ENCODE results near the gene ATXN2. TPM values are rescaled to one million over a fixed set of nuclear protein-coding genes. Genes with fewer than 3 reads are reported as not detected.

ATXN2 gene
- total RNA-seq, 4 donors from 2014 or later, result 20.3 to 42.9 (median 25.9) TPM

- intact Hi-C loops (cut with DNase I; ENCODE audit: low total_unique reads), result no loop called here
- peak; percentile 49 to 90 for DNase-seq (ENCODE audit: low spot score in 2 of 2)
- TF ChIP-seq POLR2A (IDR thresholded peaks at IDR 0.05) (no peak), CTCF (IDR thresholded peaks at IDR 0.05) (no peak)
- no peak overlapping the region for H3K4me3 ChIP-seq (ENCODE audit: low read depth, poor library complexity, severe bottlenecking)
- WGBS, 2 donors, result 15 to 21% methylated on average over 18 of the region's 18 CpGs
Observed at GRCh38 chr12:111434680-111435338, 164.3 kb downstream of the ATXN2 start.

- no peak for DNase-seq (ENCODE audit: low spot score in 2 of 2)
- no peak overlapping the region for H3K4me3 ChIP-seq (ENCODE audit: low read depth, poor library complexity, severe bottlenecking)
- TF ChIP-seq CTCF (IDR thresholded peaks at IDR 0.05) (no peak), POLR2A (IDR thresholded peaks at IDR 0.05) (no peak)
- intact Hi-C loops (cut with DNase I; ENCODE audit: low total_unique reads), result no loop called here
- WGBS, 2 donors, result 36 to 40% methylated on average over 3 of the region's 3 CpGs
Observed at GRCh38 chr12:111434049-111434448, 165.1 kb downstream of the ATXN2 start.

GRCh38 chr12:111431772-111432171 lies 167.3 kb downstream of the ATXN2 start:
- DNase-seq (ENCODE audit: low spot score in 2 of 2), result no peak
- 74 to 76% methylated on average over 6 of the region's 6 CpGs for WGBS, 2 donors
- intact Hi-C loops (cut with DNase I; ENCODE audit: low total_unique reads), result no loop called here
- no peak for TF ChIP-seq CTCF (IDR thresholded peaks at IDR 0.05)
- no peak for TF ChIP-seq POLR2A (IDR thresholded peaks at IDR 0.05)
- H3K4me3 ChIP-seq (ENCODE audit: low read depth, poor library complexity, severe bottlenecking), result no peak overlapping the region

- intact Hi-C loops (cut with DNase I; ENCODE audit: low total_unique reads), result no loop called here
- 45 to 47% methylated on average over 17 of the region's 17 CpGs for WGBS, 2 donors
- no peak overlapping the region for H3K4me3 ChIP-seq (ENCODE audit: low read depth, poor library complexity, severe bottlenecking)
- TF ChIP-seq POLR2A (IDR thresholded peaks at IDR 0.05) (no peak), CTCF (IDR thresholded peaks at IDR 0.05) (no peak)
- no peak for DNase-seq (ENCODE audit: low spot score in 2 of 2)
Observed at GRCh38 chr12:111430433-111431353, 168.4 kb downstream of the ATXN2 start.

GRCh38 chr12:111429828-111430432 lies 169.2 kb downstream of the ATXN2 start:
- TF ChIP-seq POLR2A (IDR thresholded peaks at IDR 0.05) (no peak), CTCF (IDR thresholded peaks at IDR 0.05) (no peak)
- intact Hi-C loops (cut with DNase I; ENCODE audit: low total_unique reads), result no loop called here
- no peak overlapping the region for H3K4me3 ChIP-seq (ENCODE audit: low read depth, poor library complexity, severe bottlenecking)
- 53 to 60% methylated on average over 21 of the region's 21 CpGs for WGBS, 2 donors
- no peak for DNase-seq (ENCODE audit: low spot score in 2 of 2)
